GM21447 (cell line): ENCODE measurements around the gene ILRUN.
A peak's percentile ranks its signal among the peaks of the same experiment; 100 is the strongest.
"Not testable (repeated sequence)": the region's sequence is repeated elsewhere in the genome, so short reads cannot be mapped to it uniquely, and the experiment has no call there.

Experiments used
- ATAC-seq: cut with Tn5 transposase; IDR thresholded peaks from one replicate; pipeline ENCODE4 v1.9.1; 2021; ENCODE audit not compliant: unreplicated experiment

ILRUN gene

DNA sequence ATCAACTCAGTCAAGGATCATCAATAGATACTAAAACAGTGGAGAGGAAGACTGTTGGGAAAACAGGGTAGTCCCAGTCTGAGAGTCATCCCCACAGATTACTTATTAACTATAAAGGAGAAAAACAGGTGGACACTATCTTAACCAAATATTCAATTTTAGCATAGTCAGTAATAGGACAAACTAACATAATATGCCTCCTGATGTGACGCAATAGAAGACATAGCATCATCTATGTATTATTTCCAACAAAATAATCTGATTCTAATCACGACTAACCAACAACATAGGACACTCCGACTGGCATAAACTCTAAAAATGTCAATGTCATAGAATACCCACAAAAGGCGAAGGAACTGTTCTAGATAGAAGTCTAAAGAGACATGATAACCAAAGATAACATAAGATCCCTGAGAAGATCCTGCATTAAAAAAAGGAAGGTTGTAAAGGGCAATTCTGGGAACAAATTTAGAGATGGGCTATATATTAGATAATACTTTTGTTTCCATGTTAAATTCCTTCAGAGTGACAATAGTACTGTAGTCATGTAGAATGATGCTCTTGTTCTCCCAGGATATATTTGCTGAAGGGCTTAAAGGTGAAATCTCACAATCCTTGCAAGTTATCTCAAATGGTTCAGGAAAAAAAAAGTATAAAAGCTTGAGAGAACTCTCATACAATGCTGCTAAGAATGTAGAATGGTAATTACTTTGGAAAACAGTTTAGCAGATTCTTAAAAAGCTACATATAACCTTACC is 28.9 kb downstream of the ILRUN start:
- ATAC-seq: no peak

DNA sequence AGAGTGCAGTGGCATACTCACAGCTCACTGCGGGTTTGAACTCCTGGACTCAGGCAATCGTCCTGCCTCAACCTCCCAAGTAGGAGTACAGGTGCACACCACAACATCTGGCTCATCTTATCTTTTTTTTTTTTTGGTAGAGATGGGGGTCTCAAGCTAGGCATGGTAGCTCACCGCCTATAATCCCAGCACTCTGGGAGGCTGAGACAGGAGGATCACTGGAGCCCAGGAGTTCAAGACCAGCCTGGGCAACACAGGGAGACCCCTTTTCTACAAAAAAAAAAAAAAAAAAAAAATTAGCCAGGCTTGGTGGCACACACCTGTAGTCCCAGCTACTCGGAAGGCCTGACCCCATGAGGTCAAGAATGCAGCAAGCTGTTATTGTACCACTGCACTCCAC is 31.5 kb downstream of the ILRUN start:
- no peak for ATAC-seq

DNA sequence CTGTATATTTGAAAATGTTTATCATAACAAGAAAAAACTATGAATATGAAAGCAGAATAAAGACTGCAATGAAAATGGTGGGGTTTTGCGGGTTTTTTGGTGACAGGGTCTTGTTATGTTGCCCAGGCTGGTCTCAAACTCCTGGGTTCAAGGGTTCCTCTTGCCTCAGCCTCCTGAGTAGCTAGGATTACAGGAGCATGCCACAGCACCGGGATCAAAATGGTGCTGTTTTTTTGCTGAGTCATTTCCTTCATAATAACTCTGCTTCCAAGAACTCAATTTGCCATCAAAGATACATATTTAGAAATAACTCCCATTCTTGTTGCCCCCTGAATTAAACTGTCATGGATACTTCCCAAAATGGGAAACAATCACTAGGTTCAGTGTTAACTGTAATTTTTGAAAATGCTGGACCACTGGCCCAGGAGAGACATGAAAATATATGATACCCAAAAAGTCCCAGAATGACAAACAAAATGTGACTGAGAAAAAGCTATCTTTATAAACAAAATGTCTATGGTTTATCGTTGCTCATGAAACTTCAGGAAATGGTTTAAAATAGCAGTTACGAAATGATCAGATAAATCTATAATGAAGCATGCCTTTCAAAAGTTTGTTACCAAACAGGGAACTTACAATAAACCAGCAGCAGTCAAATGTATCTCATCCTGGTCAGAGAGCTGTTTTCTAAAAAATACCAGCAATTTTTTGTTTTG is 32.2 kb downstream of the ILRUN start:
- no peak for ATAC-seq

DNA sequence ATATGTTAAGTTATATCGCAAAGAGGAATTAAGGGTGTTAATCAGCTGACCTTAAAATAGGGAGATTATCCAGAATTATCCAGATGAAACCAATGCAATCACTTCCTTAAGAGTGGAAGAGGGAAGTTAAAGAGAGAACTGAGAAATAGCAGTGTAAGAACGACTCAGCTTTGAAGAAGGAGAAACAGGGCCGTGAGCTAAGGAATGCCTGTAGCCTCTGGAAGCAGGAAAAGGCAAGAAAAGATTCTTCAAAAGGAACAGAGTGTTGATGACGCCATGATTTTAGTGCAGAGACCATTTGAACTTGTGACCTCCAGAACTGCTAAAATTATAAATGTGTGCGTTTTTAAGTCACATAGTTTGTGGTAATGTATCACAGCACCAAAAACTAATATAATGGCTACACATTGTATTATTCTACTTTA is 32.7 kb downstream of the ILRUN start:
- ATAC-seq: no peak

- no peak for ATAC-seq
Observed at GRCh38 chr6:34663371-34663770, 33.2 kb downstream of the ILRUN start.

DNA sequence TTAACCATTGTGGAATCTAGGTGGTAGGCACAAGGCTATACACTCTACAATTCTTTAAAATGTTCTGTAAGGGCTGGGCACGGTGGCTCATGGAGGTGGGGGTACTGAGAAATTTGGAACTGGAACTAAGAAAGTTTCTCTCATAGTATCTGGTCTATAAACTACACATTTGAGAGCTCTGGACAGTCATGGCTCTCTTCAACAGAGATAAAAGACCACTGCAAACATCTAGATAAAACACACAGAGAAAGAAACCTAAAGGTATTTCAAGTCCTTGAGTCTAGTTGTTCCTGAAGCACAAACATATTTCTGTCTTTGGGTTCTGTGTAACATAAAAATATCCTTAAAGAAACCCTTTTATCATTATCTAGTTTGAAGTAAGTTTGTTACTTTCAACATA is 35.2 kb downstream of the ILRUN start:
- no peak for ATAC-seq

DNA sequence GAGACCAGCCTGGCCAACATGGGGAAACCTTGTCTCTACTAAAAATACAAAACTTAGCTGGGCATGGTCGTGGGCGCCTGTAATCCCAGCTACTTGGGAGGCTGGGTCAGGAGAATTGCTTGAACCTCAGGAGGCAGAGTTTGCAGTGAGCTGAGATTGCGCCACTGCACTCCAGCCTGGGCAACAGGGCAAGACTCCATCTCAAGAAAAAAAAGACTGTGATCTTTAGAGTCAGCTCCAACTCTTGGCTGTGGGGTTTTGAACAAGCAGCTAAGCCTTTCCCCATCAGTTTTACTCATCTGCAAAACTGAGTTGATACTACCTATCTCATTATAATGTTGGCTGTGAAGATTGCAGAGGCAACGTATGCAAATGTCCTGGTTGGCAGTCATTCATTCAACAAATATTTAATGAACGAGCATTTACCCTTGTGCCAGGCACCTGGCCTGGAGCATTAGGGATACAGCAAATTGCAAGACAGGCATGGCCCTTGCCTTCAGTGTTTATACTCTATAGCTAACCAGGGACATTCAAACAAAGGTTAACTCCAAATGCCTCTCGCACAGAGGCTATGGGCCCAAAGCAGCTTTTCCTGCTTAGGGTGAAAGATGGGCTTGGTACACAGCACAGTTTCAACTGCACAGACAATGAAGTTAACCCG is 37.8 kb downstream of the ILRUN start:
- no peak for ATAC-seq

GRCh38 chr6:34657979-34658480 is 38.5 kb downstream of the ILRUN start:
- ATAC-seq: not testable (repeated sequence)

DNA sequence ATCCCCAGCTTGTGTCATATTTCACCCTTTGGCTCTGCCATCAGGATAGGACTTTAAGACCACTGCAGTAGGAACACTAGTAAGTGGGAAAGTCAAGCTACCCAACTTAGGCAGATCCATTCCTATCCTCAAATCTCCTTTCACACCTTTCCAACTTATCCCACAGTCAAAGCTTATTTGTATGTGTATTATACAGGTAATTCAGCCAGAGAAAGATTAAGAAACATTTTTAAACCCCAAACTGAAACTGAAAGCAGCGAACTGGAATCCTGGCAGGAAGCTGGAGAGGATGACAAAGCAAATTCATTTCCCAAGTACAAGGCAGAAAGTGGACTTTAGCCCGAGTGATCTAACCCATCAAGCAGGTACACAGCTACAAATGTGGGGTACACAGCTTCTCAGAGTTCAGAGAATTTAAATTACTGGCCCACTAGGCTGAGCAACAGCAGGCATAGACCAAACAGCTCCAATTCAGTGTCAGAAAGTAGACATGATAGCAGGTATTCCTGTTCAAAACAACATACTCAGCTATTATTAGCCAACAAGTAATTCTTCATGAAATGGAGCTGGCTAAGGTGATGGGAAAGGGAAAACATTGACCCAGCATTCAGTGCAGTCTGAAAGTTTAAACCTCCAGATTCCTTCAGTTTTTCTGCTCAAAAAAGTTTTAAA is 39.1 kb downstream of the ILRUN start:
- ATAC-seq: no peak

DNA sequence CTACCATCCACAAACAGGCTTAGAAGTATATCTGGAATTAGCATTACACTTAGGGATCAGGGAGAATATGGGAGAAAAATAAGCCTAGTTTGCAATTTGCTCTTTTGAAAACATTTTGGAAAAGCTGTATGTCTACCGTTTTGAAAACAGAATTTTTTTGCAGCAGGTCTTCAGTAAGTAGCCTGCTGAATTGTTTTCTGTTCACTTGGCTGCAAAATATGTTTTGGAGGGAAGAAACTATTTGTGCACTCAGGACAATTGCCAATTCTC is 39.6 kb downstream of the ILRUN start:
- no peak for ATAC-seq

DNA sequence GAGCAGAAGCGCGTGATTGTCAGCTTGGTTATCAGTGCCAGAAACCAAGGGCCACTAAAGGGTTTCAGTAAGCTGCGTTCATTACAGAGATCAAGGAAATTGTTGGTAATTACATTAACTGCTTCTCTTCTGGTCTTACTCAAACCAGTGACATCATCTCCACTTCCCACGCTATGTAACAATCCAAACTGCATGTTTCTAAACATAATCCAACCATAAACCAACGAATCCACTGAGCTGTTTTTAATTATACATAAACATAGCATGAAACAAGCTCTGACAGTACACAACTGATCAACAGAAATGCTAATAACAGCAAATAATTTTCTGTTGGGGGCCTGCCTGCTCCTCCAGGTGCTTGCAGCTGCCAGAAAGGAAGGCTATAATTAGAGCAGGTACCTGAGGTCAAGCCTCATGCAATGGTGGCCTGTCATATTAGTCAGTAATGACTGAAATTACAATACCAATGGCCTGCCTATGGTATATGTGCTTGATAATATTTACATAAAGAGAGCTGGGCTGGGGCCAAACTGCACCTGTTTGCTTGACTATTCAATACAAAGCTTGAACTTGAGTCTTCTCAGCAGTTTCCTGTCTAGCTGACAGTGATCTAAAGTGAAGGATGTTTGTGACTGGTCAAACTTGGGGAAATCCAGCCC is 40.1 kb downstream of the ILRUN start:
- peak; percentile 85 for ATAC-seq

GRCh38 chr6:34655876-34656377 is 40.6 kb downstream of the ILRUN start:
- peak; percentile 0 for ATAC-seq

- no peak for ATAC-seq
Observed at GRCh38 chr6:34654061-34654710, 42.4 kb downstream of the ILRUN start.

DNA sequence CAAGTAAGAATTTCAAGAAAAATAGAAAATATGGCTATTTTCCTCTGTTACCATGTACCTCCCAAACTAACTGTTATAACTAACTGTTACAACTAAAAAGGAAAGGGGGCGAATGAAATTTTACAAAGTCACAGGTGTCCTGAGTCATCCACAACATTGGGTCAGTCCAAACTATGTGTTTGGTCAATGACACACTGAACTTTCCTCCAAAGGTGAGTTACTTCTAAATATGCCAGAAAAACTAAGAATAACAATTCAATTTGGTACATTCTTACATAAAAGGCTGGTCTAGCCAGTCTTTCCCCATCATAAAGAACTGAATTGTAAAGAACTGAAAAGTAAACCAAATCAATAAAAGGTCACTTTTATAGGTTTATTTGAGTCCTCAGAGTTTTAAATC is 44.3 kb downstream of the ILRUN start:
- ATAC-seq: no peak

DNA sequence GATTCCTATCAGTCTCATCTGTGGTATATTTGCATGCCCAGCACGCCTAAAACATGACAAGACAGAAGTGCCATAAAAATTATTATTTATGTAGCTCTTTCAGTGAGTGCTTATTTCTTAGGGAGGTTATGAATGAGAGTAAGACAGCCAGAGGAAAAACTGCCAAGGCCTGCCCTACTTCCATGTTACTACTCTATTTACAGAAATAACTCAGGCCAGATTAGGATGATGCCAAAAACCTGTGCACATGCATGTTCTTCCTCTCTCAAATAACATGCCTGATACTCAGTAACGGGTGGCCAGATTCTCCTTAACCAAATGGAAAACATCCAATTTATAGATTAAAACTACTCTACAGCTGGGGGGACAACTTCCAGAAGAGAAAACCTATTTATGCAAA is 45.7 kb downstream of the ILRUN start:
- ATAC-seq: no peak

GRCh38 chr6:34650232-34650631 is 46.3 kb downstream of the ILRUN start:
- not testable (repeated sequence) for ATAC-seq

GRCh38 chr6:34648806-34649205 is 47.8 kb downstream of the ILRUN start:
- ATAC-seq: no peak
